ENCODE measurements around the gene COL9A1. TPM values are rescaled to one million over a fixed set of nuclear protein-coding genes. Genes with fewer than 3 reads are reported as not detected.

COL9A1 gene
- total RNA-seq, 1 experiment from 2014 or later = not detected

DNA sequence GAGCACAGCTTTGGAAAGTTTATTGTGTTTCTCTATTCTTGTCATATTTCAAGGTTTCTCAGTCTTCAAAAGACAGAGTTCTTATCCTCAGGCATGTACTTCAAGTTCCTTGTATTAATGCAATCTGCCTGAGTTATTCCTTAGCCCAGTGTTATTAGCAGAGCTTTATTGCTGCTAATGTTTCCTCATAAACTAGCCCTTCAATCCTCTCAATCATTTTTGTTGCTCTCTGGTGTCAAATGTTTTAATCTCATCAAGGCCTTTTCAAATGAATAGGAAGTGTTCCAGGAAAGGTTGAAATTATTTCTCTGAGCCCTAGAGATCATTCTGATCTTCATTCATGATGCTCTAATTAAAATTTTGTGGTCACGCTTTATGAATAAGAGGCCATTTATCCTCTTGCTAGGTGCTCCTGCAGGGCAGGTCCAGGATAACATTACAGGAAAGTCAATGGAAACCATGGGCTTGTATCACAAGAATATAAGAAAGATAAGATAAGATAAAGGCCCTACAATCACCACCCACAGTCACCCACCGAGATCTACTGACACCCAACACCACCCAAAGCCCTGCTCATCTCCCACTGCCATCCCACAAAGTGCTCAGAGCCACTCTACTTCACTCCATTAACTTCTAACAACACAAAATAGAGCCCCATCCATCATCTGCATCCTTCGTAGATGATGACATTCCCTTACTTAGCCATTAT is 125.9 kb downstream of the COL9A1 start:
- no peak for DNase-seq (ENCODE audit: low spot score)

- no peak for DNase-seq (ENCODE audit: low spot score)
Measured at GRCh38 chr6:70175770-70176169, 127.1 kb downstream of the COL9A1 start.

GRCh38 chr6:70172252-70172651 is 130.6 kb downstream of the COL9A1 start:
- DNase-seq (ENCODE audit: low spot score) = no peak

- DNase-seq (ENCODE audit: low spot score) = no peak
Measured at GRCh38 chr6:70171236-70171635, 131.6 kb downstream of the COL9A1 start.

- no peak for DNase-seq (ENCODE audit: low spot score)
Measured at GRCh38 chr6:70168681-70169377, 134.1 kb downstream of the COL9A1 start.

Other genes starting within 250 kb of the COL9A1 start
- gene FAM135A, start 110.4 kb upstream of the COL9A1 start, total RNA-seq (2014; rRNA removed; shearing (Covaris generic)) = 9.1 and 15.2 TPM in 2 replicates